ENCODE data around the gene CCL4. TPM values are rescaled to one million over a fixed set of nuclear protein-coding genes. Genes with fewer than 3 reads are reported as not detected.
"Not testable (repeated sequence)": the region's sequence is repeated elsewhere in the genome, so short reads cannot be mapped to it uniquely, and the experiment has no call there.

The CCL4 gene
- total RNA-seq (10 to 100 TPM in 1 of 5 donors, 1 to 10 TPM in 2, not detected in 2; 1.8 to 10.7 (median 9.3) TPM), polyA plus RNA-seq (1 to 10 TPM; 1.6 to 8.1 (median 8.1) TPM)
- long read RNA-seq, donor 1, partial matches to known transcripts: 0 of 3 reads
- long read RNA-seq, donor 1, other reads (novel, unspliced or antisense): 0 of 3 reads
- long read RNA-seq, donor 2: 0 reads
- long read RNA-seq, donor 3: 0 reads
- long read RNA-seq, donor 4: 0 reads
- long read RNA-seq, donor 5: 0 reads
- long read RNA-seq, donor 6, partial matches to known transcripts: 0 of 6 reads
- long read RNA-seq, donor 6, other reads (novel, unspliced or antisense): 0 of 6 reads
- long read RNA-seq, donor 7, partial matches to known transcripts: 0 of 3 reads
- long read RNA-seq, donor 7, other reads (novel, unspliced or antisense): 0 of 3 reads
- long read RNA-seq, donor 8: 0 reads
- long read RNA-seq, donor 9, partial matches to known transcripts: 0 of 1 reads
- long read RNA-seq, donor 9, other reads (novel, unspliced or antisense): 0 of 1 reads
- long read RNA-seq, donor 10, partial matches to known transcripts: 0 of 1 reads
- long read RNA-seq, donor 10, other reads (novel, unspliced or antisense): 0 of 1 reads

DNA sequence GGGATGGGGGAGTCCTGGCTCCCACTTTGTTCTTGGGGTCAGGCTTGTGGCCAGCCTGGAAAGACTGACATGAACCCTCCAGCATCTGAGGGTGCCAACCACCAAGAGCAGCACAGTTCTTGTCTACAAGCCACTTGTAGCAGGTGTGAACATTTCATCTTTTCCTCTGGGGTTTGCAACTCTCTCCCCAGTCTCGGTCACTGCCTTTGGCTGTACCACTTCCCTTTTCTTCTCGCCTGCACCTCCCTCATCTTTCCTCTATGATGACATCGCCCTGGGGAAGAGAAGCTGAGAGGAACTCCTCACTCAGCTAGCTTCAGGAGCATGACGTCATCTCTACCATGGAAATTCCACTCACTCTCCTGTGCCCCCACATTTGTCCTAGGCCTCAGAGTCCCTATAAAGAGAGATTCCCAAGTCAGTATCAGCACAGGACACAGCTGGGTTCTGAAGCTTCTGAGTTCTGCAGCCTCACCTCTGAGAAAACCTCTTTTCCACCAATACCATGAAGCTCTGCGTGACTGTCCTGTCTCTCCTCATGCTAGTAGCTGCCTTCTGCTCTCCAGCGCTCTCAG, at the start of gene CCL4:
Gene CCL4 (plus strand): TSS at position 427 of the 575 bp plus-strand sequence. CDS start 79 bp downstream, at position 506.
- H3K4me1 ChIP-seq; H3K36me3 ChIP-seq; intact Hi-C loops (cut with DNase I; ENCODE audit: low total_unique reads); H3K9me3 ChIP-seq: not testable (repeated sequence)
- peak in 1 of 2 donors; percentile 21 for DNase-seq
- WGBS, 5 donors: 62 to 80% (median 68%) methylated on average over 6 of the region's 6 CpGs
- TF ChIP-seq POLR2AphosphoS5 (IDR thresholded peaks at IDR 0.05): peak in 1 of 3 donors; percentile 22
- peak within 1 kb of the TSS in 1 of 4 donors; percentile 9 for H3K4me3 ChIP-seq
- H3K27me3 ChIP-seq: peaks cover 0 to 12% (median 0%) of the 10 kb centered on the region in 3 donors
- H3K27ac ChIP-seq: peak within 1 kb of the TSS in 2 of 5 donors; percentile 20 to 33

DNA sequence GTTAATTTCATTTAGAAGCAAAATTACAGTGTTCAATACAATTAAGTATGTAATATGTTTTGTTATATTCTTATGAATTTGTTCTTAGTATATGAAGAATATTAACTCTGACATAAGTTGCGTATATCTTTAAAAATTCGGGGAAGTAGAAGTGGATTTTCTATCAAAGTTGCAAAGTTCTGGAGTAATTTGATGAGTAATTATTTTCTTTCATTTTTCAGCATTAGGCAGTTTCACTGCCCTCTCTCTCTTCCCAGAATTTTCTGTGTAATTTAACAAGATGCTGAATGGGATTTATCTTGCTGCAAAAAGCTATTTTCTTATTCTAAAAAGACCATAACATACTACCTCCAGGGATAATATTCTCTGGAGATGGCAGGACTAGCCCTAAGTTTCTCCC, 48.5 kb upstream of the CCL4 start:
- TF ChIP-seq POLR2AphosphoS5 (IDR thresholded peaks at IDR 0.05): no peak
- TF ChIP-seq POLR2A (IDR thresholded peaks at IDR 0.05): no peak
- TF ChIP-seq, protein P1, sequence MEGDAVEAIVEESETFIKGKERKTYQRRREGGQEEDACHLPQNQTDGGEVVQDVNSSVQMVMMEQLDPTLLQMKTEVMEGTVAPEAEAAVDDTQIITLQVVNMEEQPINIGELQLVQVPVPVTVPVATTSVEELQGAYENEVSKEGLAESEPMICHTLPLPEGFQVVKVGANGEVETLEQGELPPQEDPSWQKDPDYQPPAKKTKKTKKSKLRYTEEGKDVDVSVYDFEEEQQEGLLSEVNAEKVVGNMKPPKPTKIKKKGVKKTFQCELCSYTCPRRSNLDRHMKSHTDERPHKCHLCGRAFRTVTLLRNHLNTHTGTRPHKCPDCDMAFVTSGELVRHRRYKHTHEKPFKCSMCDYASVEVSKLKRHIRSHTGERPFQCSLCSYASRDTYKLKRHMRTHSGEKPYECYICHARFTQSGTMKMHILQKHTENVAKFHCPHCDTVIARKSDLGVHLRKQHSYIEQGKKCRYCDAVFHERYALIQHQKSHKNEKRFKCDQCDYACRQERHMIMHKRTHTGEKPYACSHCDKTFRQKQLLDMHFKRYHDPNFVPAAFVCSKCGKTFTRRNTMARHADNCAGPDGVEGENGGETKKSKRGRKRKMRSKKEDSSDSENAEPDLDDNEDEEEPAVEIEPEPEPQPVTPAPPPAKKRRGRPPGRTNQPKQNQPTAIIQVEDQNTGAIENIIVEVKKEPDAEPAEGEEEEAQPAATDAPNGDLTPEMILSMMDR (IDR thresholded peaks at IDR 0.05): no peak
- TF ChIP-seq EP300 (IDR thresholded peaks at IDR 0.05): no peak
- no peak overlapping the region for H3K4me3 ChIP-seq
- WGBS, 5 donors: 85 to 95% (median 91%) methylated on average over 2 of the region's 2 CpGs

DNA sequence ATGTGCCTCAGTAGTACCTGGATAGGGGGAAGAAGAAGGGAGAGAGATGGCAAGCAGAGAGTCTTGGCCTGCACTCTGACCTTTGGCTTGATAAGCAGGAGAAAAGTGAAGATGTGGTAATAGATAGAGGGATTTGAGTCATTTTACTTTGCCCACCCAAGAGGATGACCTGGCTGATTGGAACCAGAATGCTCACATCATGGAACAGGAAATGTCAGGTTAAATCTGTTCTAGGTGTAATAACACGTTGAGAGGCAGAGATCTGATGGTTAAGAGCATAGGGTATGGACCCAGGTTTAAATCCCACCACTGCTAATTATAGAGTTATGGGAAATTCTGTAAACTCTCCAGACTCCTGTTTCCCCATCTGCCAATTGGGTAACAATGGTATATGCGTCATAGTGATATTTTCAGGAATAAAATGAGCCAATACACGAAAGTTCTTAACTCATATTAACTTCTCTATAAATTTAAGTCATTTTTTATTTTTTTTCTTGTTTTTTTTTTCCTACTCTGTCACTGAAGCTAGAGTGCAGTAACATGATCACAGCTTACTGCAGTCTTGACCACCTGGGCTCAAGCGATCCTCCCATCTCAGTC, 47.6 kb upstream of the CCL4 start:
- H3K9me3 ChIP-seq: peaks cover 0 to 14% (median 4%) of the 10 kb centered on the region in 4 donors
- intact Hi-C loops (cut with DNase I; ENCODE audit: low total_unique reads): no loop called here
- H3K4me3 ChIP-seq: no peak overlapping the region
- no peaks in the 10 kb centered on the region for H3K36me3 ChIP-seq
- no peaks in the 10 kb centered on the region for H3K27me3 ChIP-seq
- TF ChIP-seq EP300 (IDR thresholded peaks at IDR 0.05) (no peak), POLR2A (IDR thresholded peaks at IDR 0.05) (no peak), POLR2AphosphoS5 (IDR thresholded peaks at IDR 0.05) (no peak)
- TF ChIP-seq, protein P1 (IDR thresholded peaks at IDR 0.05): no peak
- 81 to 89% (median 82%) methylated on average over 4 of the region's 4 CpGs for WGBS, 5 donors
- H3K27ac ChIP-seq: no peak overlapping the region
- no peaks in the 10 kb centered on the region for H3K4me1 ChIP-seq
- no peak for DNase-seq

More for the DNA sequence above, 48.5 kb upstream of the CCL4 start:
- intact Hi-C loops (cut with DNase I; ENCODE audit: low total_unique reads): no loop called here
- no peak for DNase-seq
- peaks cover 0 to 22% (median 7%) of the 10 kb centered on the region in 4 donors for H3K9me3 ChIP-seq
- no peaks in the 10 kb centered on the region for H3K4me1 ChIP-seq
- no peaks in the 10 kb centered on the region for H3K27me3 ChIP-seq
- H3K27ac ChIP-seq: no peak overlapping the region
- H3K36me3 ChIP-seq: no peaks in the 10 kb centered on the region

DNA sequence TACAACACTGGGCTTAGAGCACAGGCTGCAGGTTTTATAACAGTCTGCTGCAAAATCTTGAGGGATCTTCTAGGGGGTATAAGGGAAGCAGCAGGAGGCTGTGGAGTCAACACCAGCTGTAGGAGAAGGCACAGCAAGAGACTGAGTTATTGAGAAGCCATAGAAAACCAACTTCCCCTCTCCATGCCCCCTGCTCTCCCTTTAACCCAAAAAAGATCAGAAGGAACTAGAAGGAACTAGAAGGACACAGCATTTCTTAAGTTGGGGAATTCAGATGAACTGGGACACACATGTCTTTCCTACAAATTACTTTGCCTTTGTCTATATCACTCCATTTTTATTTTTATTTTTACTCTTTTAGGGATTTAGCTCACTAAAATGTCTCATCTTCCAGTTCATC, 45.7 kb upstream of the CCL4 start:
- Histone ChIP-seq H3K4me1 (no peaks in the 10 kb centered on the region), H3K36me3 (no peaks in the 10 kb centered on the region), H3K4me3 (no peak overlapping the region), H3K27me3 (no peaks in the 10 kb centered on the region), H3K27ac (no peak overlapping the region), H3K9me3 (no peaks in the 10 kb centered on the region)
- intact Hi-C loops (cut with DNase I; ENCODE audit: low total_unique reads): no loop called here
- no peak for DNase-seq
- no peak for TF ChIP-seq POLR2A (IDR thresholded peaks at IDR 0.05)
- TF ChIP-seq POLR2AphosphoS5 (IDR thresholded peaks at IDR 0.05): no peak
- no peak for TF ChIP-seq EP300 (IDR thresholded peaks at IDR 0.05)
- TF ChIP-seq, protein P1 (IDR thresholded peaks at IDR 0.05): no peak
